Anterior cingulate cortex (tissue), 58 donors: ENCODE data around the gene CLEC2D.
"Not testable (repeated sequence)": the region's sequence is repeated elsewhere in the genome, so short reads cannot be mapped to it uniquely, and the experiment has no call there.

Source experiments
- DNase-seq, 58 donors: peaks; one replicate each; lab custom pipeline; 2025; lab: John Stamatoyannopoulos, UW

Gene CLEC2D

GRCh38 chr12:9698681-9699080 lies 29.2 kb downstream of the CLEC2D start:
- no peak for DNase-seq

- DNase-seq: no peak
Observed at GRCh38 chr12:9699269-9699897, 29.9 kb downstream of the CLEC2D start.

GRCh38 chr12:9699898-9700605 lies 30.5 kb downstream of the CLEC2D start:
- DNase-seq: no peak

DNA sequence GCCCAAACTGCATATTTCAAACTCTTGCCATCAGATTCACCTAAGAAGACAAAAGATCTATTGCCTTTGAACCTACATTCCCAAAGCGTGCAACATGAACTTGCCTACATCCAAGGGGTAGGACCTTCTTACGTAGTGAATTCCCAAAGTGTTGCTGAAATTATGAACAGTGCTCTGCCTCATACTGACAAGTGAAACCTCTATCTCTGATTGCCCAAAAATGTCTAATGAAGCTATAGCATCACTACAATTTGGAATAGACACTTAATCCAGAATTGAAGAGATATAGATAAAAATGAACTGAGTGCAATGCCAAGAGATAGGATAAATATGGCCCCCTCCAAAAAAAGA lies 31.1 kb downstream of the CLEC2D start:
- no peak for DNase-seq

- DNase-seq: no peak
Observed at GRCh38 chr12:9701380-9702154, 32.1 kb downstream of the CLEC2D start.

GRCh38 chr12:9702255-9702654 lies 32.7 kb downstream of the CLEC2D start:
- no peak for DNase-seq

DNA sequence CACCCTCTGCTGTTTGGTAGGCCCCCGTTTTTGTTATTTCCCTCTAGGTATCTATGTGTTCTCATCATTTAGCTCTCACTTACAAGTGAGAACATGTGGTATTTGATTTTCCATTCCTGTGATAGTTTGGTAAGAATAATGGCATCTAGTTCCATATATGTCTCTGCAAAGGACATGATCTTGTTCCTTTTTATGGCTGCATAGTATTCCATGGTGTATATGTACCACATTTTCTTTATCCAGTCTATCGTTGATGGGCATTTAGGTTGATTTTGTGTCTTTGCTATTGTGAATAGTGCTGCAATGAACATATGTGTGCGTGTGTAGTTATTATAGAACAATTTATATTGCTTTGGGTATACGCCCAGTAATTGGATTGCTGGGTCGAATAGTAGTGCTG lies 35.0 kb downstream of the CLEC2D start:
- DNase-seq: not testable (repeated sequence)

DNA sequence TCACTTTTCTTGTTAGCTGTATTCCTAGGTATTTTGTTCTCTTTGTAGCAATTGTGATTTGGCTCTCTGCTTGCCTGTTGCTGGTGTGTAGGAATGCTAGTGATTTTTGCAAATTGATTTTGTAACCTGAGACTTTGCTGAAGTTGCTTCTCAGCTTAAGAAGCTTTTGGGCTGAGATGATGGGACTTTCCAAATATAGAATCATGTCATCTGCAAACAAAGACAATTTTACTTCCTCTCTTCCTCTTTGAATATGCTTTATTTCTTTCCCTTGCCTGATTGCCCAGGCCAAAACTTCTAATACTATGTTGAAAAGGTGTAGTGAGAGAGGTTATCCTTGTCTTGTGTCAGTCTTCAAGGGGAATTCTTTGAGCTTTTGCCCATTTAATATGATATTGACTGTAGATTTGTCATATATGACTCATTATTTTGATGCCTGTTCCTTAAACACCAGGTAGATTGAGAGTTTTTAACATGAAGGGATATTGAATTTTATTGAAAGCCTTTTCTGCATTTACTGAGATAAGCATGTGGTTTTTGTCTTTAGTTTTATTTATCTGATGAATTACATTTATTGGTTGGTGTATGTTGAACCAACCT lies 36.7 kb downstream of the CLEC2D start:
- no peak for DNase-seq

GRCh38 chr12:9707356-9707755 lies 37.8 kb downstream of the CLEC2D start:
- DNase-seq: no peak

DNA sequence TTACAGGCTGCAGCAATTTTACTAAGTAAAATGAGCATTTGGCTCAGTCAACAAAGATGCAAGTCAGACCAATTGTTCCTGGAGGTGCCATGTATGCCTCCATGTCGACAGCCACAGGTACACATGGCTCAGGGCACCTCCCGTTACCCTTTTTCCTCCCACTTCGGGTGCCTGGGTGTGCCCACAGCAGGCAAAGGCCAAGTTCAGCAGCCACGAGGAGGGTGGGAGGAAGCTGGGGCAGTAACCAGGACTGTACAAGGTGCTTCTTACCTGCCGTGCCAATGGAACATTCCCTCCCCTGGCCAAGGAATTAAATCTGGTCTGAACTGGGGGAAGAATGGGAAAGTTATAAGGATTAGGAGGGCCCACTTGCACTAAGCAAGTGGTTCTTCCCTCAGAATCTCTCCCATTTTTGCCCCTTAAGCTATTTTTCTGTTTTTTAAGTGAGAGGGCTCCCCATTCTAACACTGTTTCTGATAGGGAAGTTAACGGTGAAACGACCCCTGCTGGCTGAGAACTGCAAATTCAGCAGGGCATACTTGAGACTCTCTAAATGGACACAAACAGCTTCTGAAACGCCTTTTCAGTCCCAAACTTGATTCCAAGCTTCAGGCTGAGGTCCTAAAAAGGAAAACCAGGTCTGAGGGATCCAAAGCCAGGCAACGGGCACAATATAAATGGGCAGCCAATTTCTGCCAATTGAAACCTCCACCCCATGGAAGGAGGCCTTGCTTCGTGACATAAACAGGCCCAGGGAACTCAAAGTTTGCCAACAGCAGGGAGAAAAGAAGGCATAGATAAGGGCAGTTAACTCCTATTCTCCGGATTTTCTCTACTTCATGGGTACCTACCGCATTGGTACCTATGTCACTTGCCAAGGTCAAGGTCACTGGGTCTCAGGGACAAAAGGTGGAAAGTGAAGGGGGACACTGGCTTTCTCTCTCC lies 38.6 kb downstream of the CLEC2D start:
- peak in 15 of 58 donors; percentile 1 to 30 (median 6) for DNase-seq

GRCh38 chr12:9708853-9709252 lies 39.3 kb downstream of the CLEC2D start:
- no peak for DNase-seq

- no peak for DNase-seq
Observed at GRCh38 chr12:9710584-9711375, 41.3 kb downstream of the CLEC2D start.

DNA sequence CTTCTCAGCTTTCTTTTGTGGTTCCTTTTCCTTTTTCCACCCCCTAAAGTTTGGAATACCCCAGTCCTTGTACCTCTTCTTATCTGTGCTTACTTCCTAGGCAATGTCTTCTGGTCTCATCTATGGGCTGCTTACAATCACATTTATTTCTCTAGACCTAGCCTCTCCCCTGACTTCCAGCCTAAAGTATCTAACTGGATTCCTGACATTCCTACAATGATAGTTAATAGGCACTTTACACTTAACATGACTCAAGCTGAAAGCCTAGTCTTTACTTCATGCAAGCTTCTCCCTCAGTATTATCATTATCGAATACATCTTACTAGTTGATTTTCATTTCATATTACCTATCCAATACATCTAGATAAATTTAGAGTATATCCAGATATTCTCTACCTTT lies 42.2 kb downstream of the CLEC2D start:
- no peak for DNase-seq

- DNase-seq: not testable (repeated sequence)
Observed at GRCh38 chr12:9713032-9713558, 43.6 kb downstream of the CLEC2D start.

- DNase-seq: no peak
Observed at GRCh38 chr12:9717070-9717925, 47.8 kb downstream of the CLEC2D start.

DNA sequence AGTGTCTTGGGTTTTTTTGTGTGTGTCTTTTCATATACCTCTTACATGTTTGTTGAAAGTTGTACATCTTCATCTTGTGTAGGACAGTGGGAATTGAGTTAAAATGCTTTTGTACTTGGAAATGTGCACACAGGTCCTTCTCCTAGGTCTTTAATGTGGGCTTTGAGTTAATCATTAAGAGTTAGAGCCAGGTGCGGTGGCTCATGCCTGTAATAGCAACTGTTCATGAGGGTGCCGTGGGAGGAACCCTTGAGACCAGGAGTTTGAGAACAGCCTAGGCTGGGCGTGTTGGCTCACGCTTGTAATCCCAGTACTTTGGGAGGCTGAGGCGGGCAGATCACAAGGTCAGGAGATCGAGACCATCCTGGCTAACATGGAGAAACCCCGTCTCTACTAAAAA lies 49.5 kb downstream of the CLEC2D start:
- DNase-seq: no peak

- peak in 2 of 58 donors; percentile 25 to 45 for DNase-seq
Observed at GRCh38 chr12:9719790-9720189, 50.3 kb downstream of the CLEC2D start.
